GM06990 (cell line): ENCODE measurements around the gene HDAC4.

Experiments
- DNase-seq: peaks from one replicate; pipeline ENCODE4 v3.0.0-alpha.2; 2011; ENCODE audit not compliant: insufficient read length; ENCODE audit errors: extremely low read depth
- H3K27me3 ChIP-seq: replicated peaks from 2 replicates; pipeline ENCODE4 v1.6.0; 2011; ENCODE audit warnings: low read length; ENCODE audit not compliant: control insufficient read depth, insufficient read depth
- H3K36me3 ChIP-seq: 2 replicates; pipeline ENCODE4 v1.5.1; 2011; ENCODE audit warnings: low read length; ENCODE audit not compliant: control insufficient read depth, insufficient read depth
- H3K4me3 ChIP-seq: replicated peaks from 2 replicates; pipeline ENCODE4 v1.5.1; 2011; ENCODE audit warnings: low read depth, mild to moderate bottlenecking, control low read depth, low read length
- CTCF ChIP-seq: IDR thresholded peaks from 2 replicates; pipeline ENCODE4 v1.5.1; 2011; ENCODE audit warnings: low read length, control low read depth, mild to moderate bottlenecking, inconsistent platforms; ENCODE audit not compliant: insufficient read depth, poor library complexity, severe bottlenecking

HDAC4 gene

GRCh38 chr2:239113615-239114014 is 287.2 kb downstream of the HDAC4 start:
- Histone ChIP-seq H3K4me3 (no peak overlapping the region), H3K36me3 (no peaks in the 10 kb centered on the region)

GRCh38 chr2:239113171-239113570 is 287.6 kb downstream of the HDAC4 start:
- Histone ChIP-seq H3K27me3 (no peaks in the 10 kb centered on the region), H3K36me3 (no peaks in the 10 kb centered on the region), H3K4me3 (no peak overlapping the region)
- no peak for TF ChIP-seq CTCF
- DNase-seq, result no peak

More at GRCh38 chr2:239113615-239114014, 287.2 kb downstream of the HDAC4 start:
- no peaks in the 10 kb centered on the region for H3K27me3 ChIP-seq
- no peak for TF ChIP-seq CTCF
- no peak for DNase-seq

DNA sequence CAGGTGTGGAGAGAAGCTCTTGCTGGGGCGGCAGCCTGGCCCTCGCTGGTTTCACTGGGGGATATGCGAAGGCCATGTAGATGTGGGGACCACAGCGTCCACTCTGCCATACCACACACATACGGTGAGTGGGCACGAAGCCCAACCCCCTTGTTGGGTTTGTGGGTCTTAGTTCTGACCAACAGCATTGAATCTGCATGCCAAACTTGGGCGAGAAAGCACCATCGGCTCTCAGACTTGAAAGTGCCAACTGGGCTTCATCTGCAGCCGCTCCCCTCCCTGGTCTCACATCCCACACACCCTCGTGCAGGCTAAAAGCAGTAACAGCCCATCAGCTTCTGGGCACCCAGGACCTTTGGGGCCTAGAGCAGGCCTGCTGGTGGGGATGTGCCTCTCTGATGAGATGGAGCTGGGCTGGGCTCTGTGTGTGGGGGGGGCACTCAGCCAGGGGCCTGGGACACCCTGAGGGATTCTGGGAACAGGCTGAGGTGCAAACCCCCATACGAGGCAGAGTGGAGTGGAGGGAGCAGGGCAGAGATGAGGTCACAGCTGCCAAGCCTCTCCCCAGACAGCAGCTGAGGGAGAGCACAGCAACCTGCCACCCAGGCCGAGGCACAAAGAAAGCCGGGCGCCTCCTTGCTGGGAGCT is 288.6 kb downstream of the HDAC4 start:
- Histone ChIP-seq H3K4me3 (no peak overlapping the region), H3K36me3 (no peaks in the 10 kb centered on the region), H3K27me3 (no peaks in the 10 kb centered on the region)
- no peak for DNase-seq
- no peak for TF ChIP-seq CTCF

DNA sequence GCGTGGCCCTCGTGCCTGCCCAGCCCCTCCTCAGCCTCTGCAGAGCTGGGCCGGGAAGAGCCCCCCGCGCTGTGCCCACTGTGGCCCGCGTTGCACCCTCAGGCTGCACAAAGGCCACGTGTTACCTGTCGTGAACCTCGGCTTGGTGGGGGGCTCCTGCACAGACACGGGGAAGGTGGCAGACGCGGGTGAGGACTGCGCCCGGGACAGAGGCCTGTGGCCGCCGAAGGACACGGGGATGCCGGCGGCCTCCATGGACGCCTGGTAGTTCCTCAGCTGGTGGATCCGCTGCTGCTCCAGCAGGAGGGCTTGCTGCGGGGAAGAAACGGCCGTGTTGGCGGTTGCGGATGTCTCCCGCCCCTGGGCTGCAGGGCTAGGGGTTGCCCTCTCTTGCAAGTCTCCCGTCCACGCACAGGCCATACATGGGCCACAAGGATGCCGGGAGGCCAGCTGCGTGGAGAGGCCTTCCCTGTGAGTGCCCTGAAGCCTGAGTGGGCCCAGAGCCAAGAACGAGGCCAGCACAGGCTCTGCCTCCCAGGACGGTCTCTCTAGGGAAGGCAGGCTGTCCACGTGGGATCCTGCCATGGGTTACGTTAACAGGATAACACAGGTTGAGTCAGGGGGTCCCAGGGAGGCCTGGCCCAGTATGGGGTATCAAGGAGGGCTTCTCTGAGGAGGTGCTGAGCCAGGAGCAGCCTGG is 289.3 kb downstream of the HDAC4 start:
- TF ChIP-seq CTCF, result no peak
- Histone ChIP-seq H3K27me3 (no peaks in the 10 kb centered on the region), H3K4me3 (no peak overlapping the region), H3K36me3 (no peaks in the 10 kb centered on the region)
- DNase-seq, result no peak

DNA sequence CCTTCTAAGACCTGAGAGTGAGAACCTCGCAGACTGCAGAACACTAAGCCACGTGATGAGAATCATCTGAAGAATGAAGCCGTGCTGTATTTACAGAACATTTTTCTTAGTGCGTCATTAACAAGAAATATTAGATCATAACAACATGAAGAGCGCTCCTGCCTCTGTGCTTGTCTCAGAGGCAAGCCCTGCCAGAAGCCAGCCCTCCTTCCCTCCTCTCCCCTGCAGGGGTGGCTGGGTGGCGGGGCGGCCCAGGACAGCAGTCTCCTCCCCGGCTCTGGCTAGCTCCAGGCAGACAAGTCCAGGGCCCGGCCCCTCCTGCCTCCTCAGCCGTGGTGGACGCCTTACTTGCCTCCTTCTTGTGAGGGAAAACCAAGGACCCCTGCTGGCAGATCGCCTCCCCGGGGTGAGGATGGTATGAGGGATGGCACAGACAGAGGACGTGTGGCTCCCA is 290.2 kb downstream of the HDAC4 start:
- Histone ChIP-seq H3K27me3 (no peaks in the 10 kb centered on the region), H3K36me3 (no peaks in the 10 kb centered on the region), H3K4me3 (no peak overlapping the region)
- no peak for TF ChIP-seq CTCF
- DNase-seq, result no peak
